SU-DHL-6 (cell line): ENCODE results near the gene MPP1.

Source experiments
- H2AFZ ChIP-seq: fragments of 200-600 bp; sonication (generic); 2 replicates; pipeline ENCODE4 v1.6.1; 2014; ENCODE audit warnings: low read depth, mild to moderate bottlenecking, moderate library complexity, mixed read lengths, antibody characterized with exemption, low read length; ENCODE audit not compliant: severe bottlenecking
- H3F3A ChIP-seq: fragments of 200-600 bp; shearing (Covaris generic); 2 replicates; pipeline ENCODE4 v1.6.0; 2016; ENCODE audit warnings: antibody characterized with exemption, mild to moderate bottlenecking; ENCODE audit not compliant: insufficient read depth
- H3K27ac ChIP-seq: fragments of 200-600 bp; sonication (generic); 2 replicates; pipeline ENCODE4 v1.5.1; 2016; ENCODE audit warnings: low read depth, mild to moderate bottlenecking, low read length, moderate library complexity, mixed read lengths
- H3K27me3 ChIP-seq: fragments of 200-600 bp; sonication (generic), shearing (Covaris generic); 2 replicates; pipeline ENCODE4 v1.6.0; 2014; ENCODE audit warnings: mild to moderate bottlenecking, low read length
- H3K36me3 ChIP-seq: fragments of 200-600 bp; sonication (generic); 2 replicates; pipeline ENCODE4 v1.6.1; 2014; ENCODE audit warnings: mild to moderate bottlenecking, low read length, mixed read lengths
- H3K4me2 ChIP-seq: fragments of 300-600, 200-600 bp; shearing (Covaris generic), sonication (generic); 2 replicates; pipeline ENCODE4 v1.6.0; 2014; ENCODE audit warnings: low read length, low read depth, mild to moderate bottlenecking; ENCODE audit not compliant: poor library complexity, severe bottlenecking
- H3K4me3 ChIP-seq: fragments of 200-600 bp; sonication (generic); 2 replicates; pipeline ENCODE4 v1.5.1; 2014; ENCODE audit warnings: antibody characterized with exemption, low read length, mild to moderate bottlenecking, mixed read lengths; ENCODE audit not compliant: insufficient read depth, poor library complexity, severe bottlenecking
- H3K79me2 ChIP-seq: fragments of 200-600 bp; sonication (generic); 2 replicates; pipeline ENCODE4 v1.6.1; 2014; ENCODE audit warnings: mild to moderate bottlenecking, low read length, moderate library complexity; ENCODE audit not compliant: insufficient read depth
- H3K9ac ChIP-seq: fragments of 200-600 bp; sonication (generic); 2 replicates; pipeline ENCODE4 v1.7.0; 2014; ENCODE audit warnings: mild to moderate bottlenecking, low read length
- H3K9me2 ChIP-seq: fragments of 200-600 bp; sonication (generic); replicated peaks from 2 replicates; pipeline ENCODE4 v1.6.1; 2014; ENCODE audit warnings: low read length; ENCODE audit not compliant: insufficient read depth
- H3K9me3 ChIP-seq: fragments of 200-600 bp; sonication (generic); 2 replicates; pipeline ENCODE4 v1.6.1; 2014; ENCODE audit warnings: low read length, mixed read lengths; ENCODE audit not compliant: insufficient read depth
- H4K20me1 ChIP-seq: fragments of 200-600 bp; sonication (generic); 2 replicates; pipeline ENCODE4 v1.6.1; 2014; ENCODE audit warnings: low read depth, mild to moderate bottlenecking, antibody characterized with exemption, low read length, moderate library complexity, mixed read lengths
- EZH2phosphoT487 ChIP-seq: fragments of 200-600 bp; sonication (generic), shearing (Covaris generic); conservative IDR thresholded peaks from 2 replicates; pipeline ENCODE4 v1.6.1; 2018; ENCODE audit warnings: mild to moderate bottlenecking, antibody characterized with exemption, low read length, moderate library complexity, mixed read lengths
- TF ChIP-seq, protein P1 (sequence below): fragments of 200-600 bp; sonication (generic); IDR thresholded peaks from one replicate; pipeline ENCODE4 v1.5.1; 2017; ENCODE audit warnings: antibody characterized with exemption, mild to moderate bottlenecking, low read length, moderate library complexity; ENCODE audit not compliant: insufficient read depth, poor library complexity, severe bottlenecking

The MPP1 gene

DNA sequence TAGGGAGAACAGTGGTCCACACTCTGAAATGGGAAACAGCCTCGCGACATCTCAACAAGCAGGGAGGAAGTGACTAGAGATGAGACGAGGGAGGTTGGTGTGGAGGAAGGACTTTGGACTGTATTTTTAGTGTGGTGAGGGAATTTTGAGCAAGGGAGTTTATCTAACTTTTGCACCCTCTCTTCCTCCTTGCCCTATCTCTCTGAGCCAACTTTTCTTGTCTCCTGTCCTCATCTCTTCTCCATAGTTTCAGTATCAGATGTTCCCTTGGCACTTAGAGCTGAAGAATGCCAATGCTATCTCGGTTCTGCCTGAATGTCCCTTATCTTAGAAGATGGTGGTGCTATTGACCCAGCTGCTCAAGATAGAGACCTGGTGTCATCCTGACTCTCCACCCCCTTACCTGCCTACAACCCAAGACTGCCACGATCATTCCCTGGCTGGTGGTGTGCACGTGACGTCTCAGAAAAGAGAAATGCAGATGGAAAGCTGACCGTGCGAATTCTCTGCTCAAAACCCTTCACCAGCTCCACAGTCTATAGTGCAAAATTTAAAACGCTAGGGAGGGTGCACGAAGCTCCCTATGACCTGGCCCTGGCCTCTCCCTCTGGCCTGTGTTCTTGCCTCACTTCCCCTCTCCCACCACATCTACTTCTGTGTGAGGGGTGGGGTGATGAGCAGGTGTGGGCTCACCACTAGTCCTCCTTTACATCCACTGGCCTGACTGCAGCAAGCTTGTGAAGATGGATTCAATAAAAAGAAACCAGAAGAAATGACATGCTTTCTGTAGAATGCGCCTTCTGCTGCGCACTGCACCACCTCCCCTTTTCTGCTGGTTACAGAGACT lies 20.9 kb downstream of the MPP1 start:
- no peak overlapping the region for H3K27ac ChIP-seq
- H3K4me2 ChIP-seq, result no peak overlapping the region

DNA sequence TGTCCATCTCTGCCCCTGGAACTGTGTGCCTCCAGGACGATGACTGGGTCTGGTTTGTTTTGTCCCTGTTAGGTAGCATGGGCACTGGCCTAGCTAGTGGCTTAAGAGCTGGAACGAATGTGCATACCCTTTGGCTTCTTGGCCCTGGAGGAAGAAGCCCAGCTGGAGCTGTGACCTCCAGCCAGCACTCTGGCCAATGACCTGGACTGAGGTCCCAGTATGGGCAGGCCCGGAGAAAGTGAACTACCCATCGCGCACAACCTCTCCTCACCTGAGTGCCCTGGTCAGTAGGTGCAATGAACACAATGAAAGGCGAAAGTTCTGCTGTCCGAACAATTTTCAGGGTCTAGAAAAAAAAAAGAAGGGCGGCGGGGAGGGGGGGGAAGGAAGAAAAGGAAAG lies 24.3 kb downstream of the MPP1 start:
- Histone ChIP-seq H3K9me2 (no peaks in the 10 kb centered on the region), H4K20me1 (no peaks in the 10 kb centered on the region), H3K79me2 (no peaks in the 10 kb centered on the region), H3K27me3 (no peaks in the 10 kb centered on the region), H3K27ac (no peak overlapping the region), H3F3A (peaks cover 21% of the 10 kb centered on the region), H2AFZ (no peak overlapping the region), H3K9ac (no peak overlapping the region), H3K9me3 (no peaks in the 10 kb centered on the region), H3K4me3 (no peak overlapping the region), H3K4me2 (no peak overlapping the region), H3K36me3 (no peaks in the 10 kb centered on the region)
- TF ChIP-seq, protein P1, sequence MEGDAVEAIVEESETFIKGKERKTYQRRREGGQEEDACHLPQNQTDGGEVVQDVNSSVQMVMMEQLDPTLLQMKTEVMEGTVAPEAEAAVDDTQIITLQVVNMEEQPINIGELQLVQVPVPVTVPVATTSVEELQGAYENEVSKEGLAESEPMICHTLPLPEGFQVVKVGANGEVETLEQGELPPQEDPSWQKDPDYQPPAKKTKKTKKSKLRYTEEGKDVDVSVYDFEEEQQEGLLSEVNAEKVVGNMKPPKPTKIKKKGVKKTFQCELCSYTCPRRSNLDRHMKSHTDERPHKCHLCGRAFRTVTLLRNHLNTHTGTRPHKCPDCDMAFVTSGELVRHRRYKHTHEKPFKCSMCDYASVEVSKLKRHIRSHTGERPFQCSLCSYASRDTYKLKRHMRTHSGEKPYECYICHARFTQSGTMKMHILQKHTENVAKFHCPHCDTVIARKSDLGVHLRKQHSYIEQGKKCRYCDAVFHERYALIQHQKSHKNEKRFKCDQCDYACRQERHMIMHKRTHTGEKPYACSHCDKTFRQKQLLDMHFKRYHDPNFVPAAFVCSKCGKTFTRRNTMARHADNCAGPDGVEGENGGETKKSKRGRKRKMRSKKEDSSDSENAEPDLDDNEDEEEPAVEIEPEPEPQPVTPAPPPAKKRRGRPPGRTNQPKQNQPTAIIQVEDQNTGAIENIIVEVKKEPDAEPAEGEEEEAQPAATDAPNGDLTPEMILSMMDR, result no peak
- no peak for TF ChIP-seq EZH2phosphoT487

More for the DNA sequence above, 20.9 kb downstream of the MPP1 start:
- TF ChIP-seq, protein P1, result no peak
- no peak for TF ChIP-seq EZH2phosphoT487
- Histone ChIP-seq H3K9me3 (no peaks in the 10 kb centered on the region), H3F3A (peaks cover 6% of the 10 kb centered on the region; the same call in 1 of the 2 replicates), H3K27me3 (no peaks in the 10 kb centered on the region), H3K9me2 (no peaks in the 10 kb centered on the region), H2AFZ (no peak overlapping the region), H3K9ac (no peak overlapping the region), H4K20me1 (no peaks in the 10 kb centered on the region), H3K4me3 (no peak overlapping the region), H3K36me3 (no peaks in the 10 kb centered on the region), H3K79me2 (no peaks in the 10 kb centered on the region)

DNA sequence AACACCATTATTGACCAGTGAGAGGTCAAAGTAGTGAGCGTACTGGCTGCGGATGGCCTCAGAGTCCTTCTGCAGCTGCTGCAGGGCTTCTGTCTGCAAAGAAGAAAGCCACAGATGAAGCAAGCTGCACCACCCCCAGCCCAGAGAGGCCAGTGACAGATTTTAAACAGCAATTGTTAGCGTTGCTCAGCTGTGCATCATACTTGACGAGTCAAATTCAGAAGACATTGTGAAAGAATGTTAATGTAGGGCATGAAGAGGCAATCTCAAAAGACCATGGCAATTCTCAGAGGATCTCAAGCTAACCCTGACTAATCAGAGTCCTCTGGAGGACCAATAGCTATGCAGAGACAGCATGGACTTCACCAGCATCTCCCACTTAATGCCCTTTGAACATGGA lies 26.0 kb downstream of the MPP1 start:
- Histone ChIP-seq H3K4me3 (no peak overlapping the region), H3K9me2 (no peaks in the 10 kb centered on the region), H3K9me3 (no peaks in the 10 kb centered on the region), H3K4me2 (no peak overlapping the region), H3K27ac (no peak overlapping the region), H3K27me3 (no peaks in the 10 kb centered on the region), H3K9ac (no peak overlapping the region), H3F3A (peaks cover 21% of the 10 kb centered on the region), H3K79me2 (no peaks in the 10 kb centered on the region), H3K36me3 (no peaks in the 10 kb centered on the region), H4K20me1 (no peaks in the 10 kb centered on the region), H2AFZ (no peak overlapping the region)
- TF ChIP-seq EZH2phosphoT487, result no peak
- TF ChIP-seq, protein P1, result no peak
